SK-N-MC (cell line): ENCODE data around the gene TRAPPC5.

Experiments used
- EZH2 ChIP-seq: fragments of 200-600 bp; sonication (generic); IDR thresholded peaks from one replicate; pipeline ENCODE4 v1.6.1; 2017; ENCODE audit warnings: antibody characterized with exemption
- FOXP2 ChIP-seq: optimal IDR thresholded peaks from 2 replicates; pipeline ENCODE3; 2011; ENCODE audit warnings: mild to moderate bottlenecking, moderate library complexity; ENCODE audit not compliant: insufficient read depth; ENCODE audit errors: extremely low read length, control extremely low read depth
- POLR2AphosphoS5 ChIP-seq: IDR thresholded peaks from 2 replicates; pipeline ENCODE4 v1.6.1; 2012; ENCODE audit warnings: mild to moderate bottlenecking, low read depth, low read length, borderline replicate concordance

- TF ChIP-seq EZH2 (no peak), FOXP2 (no peak), POLR2AphosphoS5 (no peak)
Observed at GRCh38 chr19:7709932-7710460, 29.4 kb downstream of the TRAPPC5 start.
